ENCODE data around the gene NABP2.

The NABP2 gene

GRCh38 chr12:56224954-56225353 lies 812 bp downstream of the NABP2 start:
- ChIA-PET CTCF (interaction anchor here (1.1 to 2.1 kb wide), 4 partner anchors 18 to 35 kb away, joined by 3 to 7 read pairs (median 6); partner anchors contain the start of genes ANKRD52 and SMARCC2), POLR2A (no interaction called here)
- no peak for TF ChIP-seq CTCF (IDR thresholded peaks at IDR 0.05; ENCODE audit: control extremely low read depth, extremely low read depth, low read depth, missing control alignments)
- DNase-seq (ENCODE audit: extremely low spot score): no peak

GRCh38 chr12:56229082-56229481 lies 4.9 kb downstream of the NABP2 start:
- CTCF ChIA-PET: interaction anchor here (2.6 kb wide), 1 partner anchor 39 kb away, joined by 10 read pairs; the partner anchor contains the start of gene SMARCC2
- POLR2A ChIA-PET: no interaction called here
- TF ChIP-seq CTCF (IDR thresholded peaks at IDR 0.05; ENCODE audit: control extremely low read depth, extremely low read depth, low read depth, missing control alignments): no peak
- no peak for DNase-seq (ENCODE audit: extremely low spot score)

- ChIA-PET POLR2A (interaction anchor here (0.6 to 1.2 kb wide), 2 partner anchors 8 to 16 kb away, joined by 3 read pairs; partner anchors contain the start of gene RNF41), CTCF (interaction anchor here (1.3 kb wide), 1 partner anchor 28 kb away, joined by 3 read pairs; the partner anchor contains the start of gene ANKRD52)
- TF ChIP-seq CTCF (IDR thresholded peaks at IDR 0.05; ENCODE audit: control extremely low read depth, extremely low read depth, low read depth, missing control alignments): no peak
- DNase-seq (ENCODE audit: extremely low spot score): no peak
Observed at GRCh38 chr12:56229916-56230431, 5.8 kb downstream of the NABP2 start, which contains the start of gene SLC39A5. Gene SLC39A5 (plus strand): TSS chr12:56230051. CDS start chr12:56231275, 1,224 bp downstream.

GRCh38 chr12:56230432-56231183 lies 6.5 kb downstream of the NABP2 start:
- ChIA-PET POLR2A (interaction anchor here (0.6 to 1.2 kb wide), 2 partner anchors 9 to 16 kb away, joined by 3 read pairs; partner anchors contain the start of gene RNF41), CTCF (interaction anchor here (1.3 to 4.5 kb wide), 3 partner anchors 8 to 41 kb away, joined by 3 to 24 read pairs (median 4); partner anchors contain the start of genes ANKRD52, RNF41 and SMARCC2)
- no peak for DNase-seq (ENCODE audit: extremely low spot score)
- TF ChIP-seq CTCF (IDR thresholded peaks at IDR 0.05; ENCODE audit: control extremely low read depth, extremely low read depth, low read depth, missing control alignments): no peak

- no peak for TF ChIP-seq CTCF (IDR thresholded peaks at IDR 0.05; ENCODE audit: control extremely low read depth, extremely low read depth, low read depth, missing control alignments)
- ChIA-PET POLR2A (interaction anchor here (1.2 kb wide), 1 partner anchor 10 kb away, joined by 3 read pairs; the partner anchor contains the start of gene RNF41), CTCF (interaction anchor here (1.0 to 4.5 kb wide), 4 partner anchors 9 to 105 kb away, joined by 3 to 24 read pairs (median 4); partner anchors contain the start of genes RNF41 and SMARCC2)
- no peak for DNase-seq (ENCODE audit: extremely low spot score)
Observed at GRCh38 chr12:56231184-56231582, 7.0 kb downstream of the NABP2 start.

- ChIA-PET CTCF (interaction anchor here (1.6 to 4.5 kb wide), 3 partner anchors 13 to 46 kb away, joined by 5 to 24 read pairs (median 9); partner anchors contain the start of genes RNF41 and SMARCC2), POLR2A (no interaction called here)
- no peak for DNase-seq (ENCODE audit: extremely low spot score)
- TF ChIP-seq CTCF (IDR thresholded peaks at IDR 0.05; ENCODE audit: control extremely low read depth, extremely low read depth, low read depth, missing control alignments): no peak
Observed at GRCh38 chr12:56234746-56235436, 10.7 kb downstream of the NABP2 start.
